CD4-positive, alpha-beta T cell (primary cell): Measurements from ENCODE around the gene RNASE8. TPM values are rescaled to one million over a fixed set of nuclear protein-coding genes. Genes with fewer than 3 reads are reported as not detected.

Experiments used
- ATAC-seq: fragments of 200-7000 bp; cut with Tn5 transposase; one replicate; pipeline ENCODE4 v1.10.0; 2022; ENCODE audit warnings: mild to moderate bottlenecking; ENCODE audit not compliant: poor library complexity
- CTCF ChIA-PET: fragments of 350-600 bp; sonication (Branson Sonifier 250); formaldehyde crosslinking; loops from one replicate; lab custom pipeline; 2021; ENCODE audit warnings: antibody characterized with exemption, inconsistent platforms; lab: Charles Lee
- POLR2A ChIA-PET: fragments of 350-600 bp; sonication (Branson Sonifier 250); formaldehyde crosslinking; loops from one replicate; lab custom pipeline; 2021; ENCODE audit warnings: antibody characterized with exemption, inconsistent platforms; lab: Charles Lee
- DNase-seq, 14 experiments: peaks; one replicate each; pipeline ENCODE4 v3.0.0-alpha.2; 2013 to 2020; ENCODE audit warnings: mixed read lengths in 2 of 14
- H3K27ac ChIP-seq, 2 donors: one replicate each; pipeline versions ENCODE4 v1.5.1 to v1.7.0; 2013; ENCODE audit warnings: low read length in 2 of 2, low read depth in 1 of 2, mild to moderate bottlenecking in 1 of 2
- H3K27me3 ChIP-seq, 2 experiments: 1 replicate in 1 of 2; 2 replicates in 1 of 2; pipeline versions ENCODE4 v1.6.1 to v1.7.0; 2013; ENCODE audit warnings: low read length in 2 of 2, control low read depth in 1 of 2, mild to moderate bottlenecking in 1 of 2, moderate library complexity in 1 of 2; ENCODE audit not compliant: insufficient read depth in 2 of 2, control insufficient read depth in 1 of 2
- H3K36me3 ChIP-seq: one replicate; pipeline ENCODE4 v1.6.1; 2013; ENCODE audit warnings: low read length, control low read depth; ENCODE audit not compliant: insufficient read depth
- H3K4me1 ChIP-seq: one replicate; pipeline ENCODE4 v1.6.1; 2013; ENCODE audit warnings: low read length, control low read depth; ENCODE audit not compliant: insufficient read depth
- H3K4me3 ChIP-seq: one replicate; pipeline ENCODE4 v1.5.1; 2013; ENCODE audit warnings: mild to moderate bottlenecking, low read length, moderate library complexity
- H3K9me3 ChIP-seq, 2 experiments: 1 replicate in 1 of 2; 2 replicates in 1 of 2; pipeline versions ENCODE4 v1.6.1 to v1.7.0; 2013; ENCODE audit warnings: low read length in 2 of 2, mild to moderate bottlenecking in 2 of 2, control low read depth in 1 of 2, moderate library complexity in 1 of 2; ENCODE audit not compliant: control insufficient read depth in 1 of 2, insufficient read depth in 1 of 2
- H3K27ac Mint-ChIP-seq: one replicate; pipeline ENCODE4 v1.8.0; 2020; ENCODE audit warnings: mixed read lengths
- H3K27me3 Mint-ChIP-seq: one replicate; pipeline ENCODE4 v1.8.0; 2021; ENCODE audit warnings: mixed read lengths
- H3K36me3 Mint-ChIP-seq: one replicate; pipeline ENCODE4 v1.8.0; 2021; ENCODE audit warnings: low read depth, mixed read lengths
- H3K4me1 Mint-ChIP-seq: one replicate; pipeline ENCODE4 v1.8.0; 2021; ENCODE audit warnings: low read depth, mixed read lengths
- H3K4me3 Mint-ChIP-seq: one replicate; pipeline ENCODE4 v1.8.0; 2020; ENCODE audit warnings: mild to moderate bottlenecking, mixed read lengths
- H3K9me3 Mint-ChIP-seq: one replicate; pipeline ENCODE4 v1.8.0; 2020; ENCODE audit warnings: mixed read lengths
- intact Hi-C, 2 experiments: fragments of 100-400 bp; cut with DNase I in 1 of 2; cut with micrococcal nuclease in 1 of 2; formaldehyde crosslinking; loops; one replicate each; pipeline versions ENCODE4 v1.15.1 to v1.9.0; 2023 to 2025; cut with DNase I, micrococcal nuclease
- total RNA-seq, 174 experiments: library from RNA in 2 of 174; stranded (reverse) in 2 of 174; gene quantifications; one replicate each; pipeline ENCODE4 v1.2.3 and lab custom pipeline; 2021 to 2026
- TF ChIP-seq, protein P1 (sequence below): fragments of 200-600 bp; IDR thresholded peaks from one replicate; pipeline ENCODE4 v1.8.0; 2022; ENCODE audit warnings: antibody characterized with exemption, mild to moderate bottlenecking

The RNASE8 gene
- total RNA-seq, 2 experiments from 2014 or later, result not detected

DNA sequence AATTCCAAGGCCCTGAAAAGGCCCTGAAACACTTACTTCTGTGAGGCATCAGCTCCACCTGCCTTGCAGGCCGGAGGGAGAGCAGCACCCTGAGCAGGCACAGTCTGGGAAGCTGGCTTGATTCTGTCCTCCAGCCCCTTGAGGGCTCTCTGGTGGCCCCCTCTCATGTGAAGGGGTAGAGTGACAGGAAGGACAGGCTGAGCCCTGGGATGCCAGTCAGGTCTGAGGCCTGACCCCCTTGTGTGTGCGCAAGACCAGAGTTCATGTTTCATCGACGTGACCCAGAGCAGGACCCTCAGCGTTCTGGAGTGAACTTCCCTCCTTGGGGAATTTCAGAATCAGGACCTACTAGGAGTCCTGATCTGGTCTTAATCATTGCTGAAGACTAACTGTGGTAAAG is 1.3 kb downstream of the RNASE8 start:
- no peaks in the 10 kb centered on the region for H3K4me1 ChIP-seq
- CTCF ChIA-PET, result interaction anchor here (0.5 to 0.8 kb wide), 2 partner anchors 44 to 232 kb away, joined by 3 read pairs; no protein-coding TSS in a partner anchor
- Mint-ChIP-seq H3K27ac (no peak overlapping the region), H3K27me3 (peaks cover 40% of the 10 kb centered on the region), H3K9me3 (no peaks in the 10 kb centered on the region), H3K4me1 (no peaks in the 10 kb centered on the region), H3K4me3 (no peak overlapping the region), H3K36me3 (no peaks in the 10 kb centered on the region)
- POLR2A ChIA-PET, result no interaction called here
- no peaks in the 10 kb centered on the region for H3K36me3 ChIP-seq
- TF ChIP-seq, protein P1, sequence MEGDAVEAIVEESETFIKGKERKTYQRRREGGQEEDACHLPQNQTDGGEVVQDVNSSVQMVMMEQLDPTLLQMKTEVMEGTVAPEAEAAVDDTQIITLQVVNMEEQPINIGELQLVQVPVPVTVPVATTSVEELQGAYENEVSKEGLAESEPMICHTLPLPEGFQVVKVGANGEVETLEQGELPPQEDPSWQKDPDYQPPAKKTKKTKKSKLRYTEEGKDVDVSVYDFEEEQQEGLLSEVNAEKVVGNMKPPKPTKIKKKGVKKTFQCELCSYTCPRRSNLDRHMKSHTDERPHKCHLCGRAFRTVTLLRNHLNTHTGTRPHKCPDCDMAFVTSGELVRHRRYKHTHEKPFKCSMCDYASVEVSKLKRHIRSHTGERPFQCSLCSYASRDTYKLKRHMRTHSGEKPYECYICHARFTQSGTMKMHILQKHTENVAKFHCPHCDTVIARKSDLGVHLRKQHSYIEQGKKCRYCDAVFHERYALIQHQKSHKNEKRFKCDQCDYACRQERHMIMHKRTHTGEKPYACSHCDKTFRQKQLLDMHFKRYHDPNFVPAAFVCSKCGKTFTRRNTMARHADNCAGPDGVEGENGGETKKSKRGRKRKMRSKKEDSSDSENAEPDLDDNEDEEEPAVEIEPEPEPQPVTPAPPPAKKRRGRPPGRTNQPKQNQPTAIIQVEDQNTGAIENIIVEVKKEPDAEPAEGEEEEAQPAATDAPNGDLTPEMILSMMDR, result no peak
- H3K9me3 ChIP-seq, result no peaks in the 10 kb centered on the region
- no peak overlapping the region for H3K27ac ChIP-seq
- no peak overlapping the region for H3K4me3 ChIP-seq
- no peak for ATAC-seq
- intact Hi-C loops, result no loop called here
- DNase-seq, result no peak
- H3K27me3 ChIP-seq, result peaks cover 7 to 9% of the 10 kb centered on the region in 2 experiments

DNA sequence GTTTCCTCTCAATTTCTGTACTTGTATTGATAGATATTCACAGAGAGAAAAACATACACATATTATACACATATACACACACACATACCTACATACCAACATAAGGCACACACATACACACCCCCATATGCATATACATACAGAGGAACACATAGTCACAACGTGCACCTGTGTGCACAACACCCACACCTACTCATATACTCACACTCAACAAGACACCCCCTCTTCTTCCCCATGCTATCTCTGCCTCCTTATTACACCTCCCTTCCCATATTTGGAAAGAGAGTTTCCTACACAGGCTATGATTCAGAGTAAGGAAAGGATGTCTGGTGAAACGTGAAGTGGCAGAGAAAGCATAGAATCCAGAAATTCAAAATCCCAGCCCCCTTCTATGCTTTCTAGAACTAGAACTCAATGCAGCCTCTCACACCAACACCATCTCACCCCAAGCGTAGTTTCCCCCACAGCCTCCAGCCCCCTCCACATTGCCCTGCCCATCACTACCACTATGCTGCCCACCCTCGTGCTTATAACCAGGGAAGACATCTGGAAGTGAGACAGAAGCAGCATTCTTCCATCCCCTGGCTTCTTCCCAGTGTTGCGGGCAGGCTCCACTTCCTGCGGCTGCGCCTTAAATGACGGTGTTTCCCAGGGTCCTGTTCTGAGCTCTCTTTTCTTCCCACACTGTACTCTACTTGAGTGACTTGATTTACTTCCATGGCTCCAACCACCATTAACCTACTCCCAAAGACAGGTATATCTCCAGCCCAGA is 2.4 kb downstream of the RNASE8 start:
- intact Hi-C loops, result no loop called here
- H3K4me3 ChIP-seq, result no peak overlapping the region
- Mint-ChIP-seq H3K27me3 (peaks cover 49% of the 10 kb centered on the region), H3K4me3 (no peak overlapping the region), H3K27ac (no peak overlapping the region), H3K4me1 (no peaks in the 10 kb centered on the region), H3K36me3 (no peaks in the 10 kb centered on the region), H3K9me3 (no peaks in the 10 kb centered on the region)
- no peaks in the 10 kb centered on the region for H3K4me1 ChIP-seq
- ATAC-seq, result no peak
- no peaks in the 10 kb centered on the region for H3K36me3 ChIP-seq
- peaks cover 9 to 13% of the 10 kb centered on the region in 2 experiments for H3K27me3 ChIP-seq
- no peak overlapping the region for H3K27ac ChIP-seq
- CTCF ChIA-PET, result interaction anchor here (0.8 kb wide), 1 partner anchor 45 kb away, joined by 3 read pairs; no protein-coding TSS in a partner anchor
- POLR2A ChIA-PET, result no interaction called here
- TF ChIP-seq, protein P1, result no peak
- H3K9me3 ChIP-seq, result no peaks in the 10 kb centered on the region
- no peak for DNase-seq

DNA sequence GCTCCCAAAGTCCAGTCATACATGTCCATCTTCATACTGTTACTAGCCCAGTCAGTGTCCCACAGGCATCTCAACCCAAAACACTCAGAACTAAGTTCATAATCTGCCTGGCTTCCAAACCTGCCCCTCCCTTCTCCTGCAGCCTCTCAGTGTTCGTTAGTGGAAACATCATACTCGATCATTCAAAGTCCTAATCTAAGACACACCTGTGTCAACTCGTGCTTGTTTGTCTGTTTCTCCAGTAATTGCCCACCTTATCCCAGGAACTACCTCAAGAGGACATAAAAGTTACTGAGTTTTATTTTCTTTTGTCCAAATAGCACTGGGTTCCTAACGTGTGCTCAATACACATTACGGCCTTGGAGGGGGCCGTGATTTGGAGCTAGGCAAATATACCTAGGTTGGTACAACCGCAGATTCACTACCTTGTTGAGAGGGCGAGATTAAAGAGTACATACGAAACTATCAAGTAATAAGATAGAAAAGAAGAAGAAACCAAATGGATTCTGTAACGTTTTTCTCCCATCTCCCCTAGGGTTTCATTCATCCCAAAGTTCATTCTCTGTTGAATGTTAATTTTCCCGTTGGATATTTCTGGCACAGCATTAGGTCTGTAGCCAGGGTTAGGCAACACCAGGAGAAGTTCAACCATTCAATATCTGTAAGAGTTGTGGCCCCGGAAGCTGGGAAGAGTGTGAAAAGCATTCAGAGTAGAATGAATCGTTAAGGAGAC is 3.2 kb downstream of the RNASE8 start:
- H3K9me3 ChIP-seq, result no peaks in the 10 kb centered on the region
- Mint-ChIP-seq H3K4me3 (no peak overlapping the region), H3K36me3 (no peaks in the 10 kb centered on the region), H3K9me3 (no peaks in the 10 kb centered on the region), H3K4me1 (no peaks in the 10 kb centered on the region), H3K27me3 (peaks cover 57% of the 10 kb centered on the region), H3K27ac (no peak overlapping the region)
- ChIA-PET POLR2A (no interaction called here), CTCF (interaction anchor here (1.3 kb wide), 1 partner anchor 90 kb away, joined by 4 read pairs; no protein-coding TSS in a partner anchor)
- H3K4me1 ChIP-seq, result no peaks in the 10 kb centered on the region
- TF ChIP-seq, protein P1, result no peak
- no peak overlapping the region for H3K27ac ChIP-seq
- intact Hi-C loops, result no loop called here
- ATAC-seq (no peak), DNase-seq (no peak)
- peaks cover 10 to 13% of the 10 kb centered on the region in 2 experiments for H3K27me3 ChIP-seq
- no peaks in the 10 kb centered on the region for H3K36me3 ChIP-seq
- no peak overlapping the region for H3K4me3 ChIP-seq
